ENCODE measurements around the gene USP34.

- TF ChIP-seq POLR2A (IDR thresholded peaks at IDR 0.05; ENCODE audit: low read length) (no peak), GATA1 (IDR thresholded peaks at IDR 0.05; ENCODE audit: low read depth, low read length) (no peak)
These were observed 135.7 kb downstream of the USP34 start for GRCh38 chr2:61335187-61335586.

All from erythroblast (primary cell).